GM08714 (cell line): ENCODE data around the gene MKLN1.
"Not testable (repeated sequence)": the region's sequence is repeated elsewhere in the genome, so short reads cannot be mapped to it uniquely, and the experiment has no call there.

Experiments
- H3K4me3 ChIP-seq: fragments of 200-500 bp; sonication (Bioruptor generic); 2 replicates; pipeline ENCODE4 v1.5.1; 2014; ENCODE audit warnings: mild to moderate bottlenecking, low read length, inconsistent platforms
- ZNF274 ChIP-seq: IDR thresholded peaks from 2 replicates; pipeline ENCODE4 v1.6.1; 2012; ENCODE audit warnings: mild to moderate bottlenecking, low read depth, low read length

Gene MKLN1

DNA sequence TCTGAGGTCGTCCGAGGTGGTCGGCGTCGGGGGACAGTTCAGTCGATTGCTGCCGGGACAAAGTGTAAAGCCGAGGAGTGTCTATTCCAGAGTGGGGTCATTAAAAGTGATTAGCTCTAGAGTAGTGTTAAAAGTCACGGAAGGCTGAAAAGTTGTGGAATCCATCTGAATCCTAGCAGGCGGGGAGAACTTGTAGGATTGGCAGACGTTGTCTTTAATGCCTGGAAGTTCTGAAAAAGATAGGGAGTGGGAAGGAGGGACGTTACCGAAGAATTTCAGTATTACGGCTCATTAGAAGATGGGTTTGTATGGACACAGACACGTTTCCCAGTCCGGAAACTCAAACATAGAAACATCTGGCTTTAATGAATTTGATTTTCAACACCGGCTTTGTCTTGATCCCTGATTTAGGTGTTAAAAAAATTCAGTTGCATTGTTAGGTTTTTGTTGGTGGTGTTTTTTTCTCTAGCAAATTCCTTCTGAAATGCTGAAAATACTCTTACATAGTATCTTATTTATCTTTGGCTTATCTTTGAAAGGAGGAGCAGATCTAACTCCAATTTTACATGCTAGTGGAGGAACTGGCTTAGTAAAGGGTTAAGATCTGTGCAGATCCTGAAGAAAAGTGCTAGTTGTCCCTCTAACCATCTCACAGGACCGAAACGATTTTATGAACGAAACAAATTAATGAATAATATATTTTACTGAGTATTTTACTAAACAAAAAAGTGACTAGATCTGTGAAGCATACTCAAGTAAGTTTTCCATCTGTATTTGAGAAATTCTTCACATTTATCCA lies 900 bp downstream of the MKLN1 start:
- TF ChIP-seq ZNF274: no peak
- H3K4me3 ChIP-seq: peak overlapping the region; percentile 95

DNA sequence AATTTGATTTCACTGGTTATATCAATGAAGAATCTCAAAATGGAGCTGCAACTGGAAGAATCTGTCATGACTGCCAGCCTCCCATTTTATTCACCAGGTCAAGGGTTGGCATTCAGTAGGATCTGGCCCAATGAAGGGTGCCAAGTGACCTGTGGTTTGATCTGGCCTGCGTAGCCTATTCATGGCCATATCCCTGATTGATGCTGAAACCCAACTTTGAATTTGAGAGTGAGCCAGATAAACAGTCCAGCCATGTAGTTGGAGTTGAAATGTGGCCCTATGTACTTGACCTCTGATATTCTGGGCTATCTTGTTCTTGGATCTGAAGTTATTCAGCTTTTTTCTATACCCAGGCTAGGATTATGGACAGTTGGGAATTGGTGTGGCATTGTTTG lies 1.5 kb downstream of the MKLN1 start:
- peak overlapping the region; percentile 95 for H3K4me3 ChIP-seq
- TF ChIP-seq ZNF274: no peak

- no peak overlapping the region for H3K4me3 ChIP-seq
- no peak for TF ChIP-seq ZNF274
These were observed 2.6 kb downstream of the MKLN1 start for GRCh38 chr7:131330299-131330698.

DNA sequence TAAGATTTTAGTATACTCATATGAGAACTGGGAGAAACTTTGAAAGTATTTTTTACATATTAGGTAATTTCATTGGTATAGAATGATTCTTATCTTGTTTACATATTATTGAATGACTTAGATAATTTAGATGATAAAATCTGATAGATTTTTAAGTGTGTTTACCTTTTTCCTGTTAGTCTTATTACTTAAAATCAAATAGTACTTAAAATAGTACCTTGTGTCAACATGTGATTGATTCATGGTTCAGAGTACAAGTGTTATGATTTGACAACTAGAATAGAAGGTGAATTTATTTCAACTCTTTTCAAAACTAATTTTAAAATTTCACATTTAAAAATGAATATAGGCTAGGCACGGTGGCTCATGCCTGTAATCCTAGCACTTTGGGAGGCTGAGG lies 4.1 kb downstream of the MKLN1 start:
- no peak for TF ChIP-seq ZNF274
- H3K4me3 ChIP-seq: no peak overlapping the region

- not testable (repeated sequence) for H3K4me3 ChIP-seq
These were observed 5.1 kb downstream of the MKLN1 start for GRCh38 chr7:131332729-131333128.

- no peak overlapping the region for H3K4me3 ChIP-seq
- TF ChIP-seq ZNF274: no peak
These were observed 8.1 kb downstream of the MKLN1 start for GRCh38 chr7:131335639-131336381.

DNA sequence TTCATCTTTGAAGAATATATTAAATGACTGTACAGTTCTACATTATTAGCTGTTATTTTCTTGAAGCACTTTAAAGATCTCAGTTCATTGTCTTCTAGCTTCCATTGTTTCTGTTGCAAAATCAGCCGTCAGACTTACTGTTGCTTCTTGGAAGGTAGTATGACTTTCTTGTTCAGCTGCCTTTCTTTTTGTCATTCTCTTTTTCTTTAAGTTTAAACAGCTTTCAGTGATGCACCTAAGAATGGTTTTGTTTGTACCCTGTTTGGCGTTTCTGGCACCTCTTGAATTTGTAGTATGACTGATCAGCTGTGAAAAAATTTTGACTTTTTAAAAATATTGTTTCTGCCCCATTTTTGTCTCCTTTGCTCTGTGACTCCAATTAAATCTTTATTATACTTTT lies 9.3 kb downstream of the MKLN1 start:
- no peak for TF ChIP-seq ZNF274
- no peak overlapping the region for H3K4me3 ChIP-seq

DNA sequence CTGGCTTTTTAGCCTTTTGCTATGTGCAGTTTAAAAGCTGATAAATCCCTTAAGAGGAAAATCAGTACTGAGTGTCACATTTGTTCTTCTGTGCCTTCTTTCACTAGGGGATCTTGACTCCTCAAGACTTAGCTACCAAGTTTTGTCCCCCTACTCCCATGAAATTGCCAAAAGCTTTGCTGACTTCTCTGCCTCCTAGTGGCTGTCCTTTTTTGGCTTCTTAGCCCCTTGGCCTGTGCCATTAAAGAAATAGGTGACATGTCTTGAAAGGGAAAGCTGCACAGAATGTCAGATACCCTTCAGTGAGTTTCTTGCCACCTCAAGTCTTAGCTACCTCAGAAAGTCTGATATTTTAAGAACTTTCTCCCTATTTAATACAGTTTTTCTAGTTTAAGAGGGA lies 10.5 kb downstream of the MKLN1 start:
- H3K4me3 ChIP-seq: no peak overlapping the region
- TF ChIP-seq ZNF274: no peak

DNA sequence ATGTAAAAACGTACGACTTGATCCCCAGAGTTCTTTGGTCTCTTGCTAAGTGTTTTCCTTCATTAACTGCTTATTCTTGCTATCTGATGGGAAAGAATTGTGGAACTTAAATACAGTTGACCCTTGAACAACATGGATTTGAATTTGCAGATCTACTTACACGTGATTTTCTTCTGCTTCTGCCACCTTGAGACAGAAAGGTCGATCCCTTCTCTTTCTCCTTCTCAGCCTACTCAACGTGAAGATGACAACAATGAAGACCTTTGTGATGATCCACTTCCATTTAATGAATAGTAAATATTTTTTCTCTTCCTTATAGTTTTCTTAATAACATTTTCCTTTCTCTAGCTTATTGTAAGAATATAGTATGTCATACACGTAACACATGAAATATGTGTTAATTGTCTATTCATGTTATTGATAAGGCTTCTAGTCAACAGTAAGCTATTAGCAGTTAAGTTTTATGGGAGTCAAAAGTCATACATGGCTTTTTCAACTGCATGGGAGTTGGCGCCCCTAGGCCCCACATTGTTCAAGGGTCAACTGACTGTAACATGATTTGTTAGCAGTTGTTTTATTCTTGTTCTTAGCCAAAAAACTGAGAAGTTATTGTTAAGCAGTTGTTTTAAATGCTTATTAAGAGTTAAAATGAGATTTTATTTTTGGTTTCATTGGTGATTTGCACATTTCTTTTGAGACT lies 11.2 kb downstream of the MKLN1 start:
- no peak for TF ChIP-seq ZNF274

GRCh38 chr7:131341690-131342089 lies 14.0 kb downstream of the MKLN1 start:
- H3K4me3 ChIP-seq: no peak overlapping the region
- TF ChIP-seq ZNF274: no peak

More for the DNA sequence above, 11.2 kb downstream of the MKLN1 start:
- no peak overlapping the region for H3K4me3 ChIP-seq

DNA sequence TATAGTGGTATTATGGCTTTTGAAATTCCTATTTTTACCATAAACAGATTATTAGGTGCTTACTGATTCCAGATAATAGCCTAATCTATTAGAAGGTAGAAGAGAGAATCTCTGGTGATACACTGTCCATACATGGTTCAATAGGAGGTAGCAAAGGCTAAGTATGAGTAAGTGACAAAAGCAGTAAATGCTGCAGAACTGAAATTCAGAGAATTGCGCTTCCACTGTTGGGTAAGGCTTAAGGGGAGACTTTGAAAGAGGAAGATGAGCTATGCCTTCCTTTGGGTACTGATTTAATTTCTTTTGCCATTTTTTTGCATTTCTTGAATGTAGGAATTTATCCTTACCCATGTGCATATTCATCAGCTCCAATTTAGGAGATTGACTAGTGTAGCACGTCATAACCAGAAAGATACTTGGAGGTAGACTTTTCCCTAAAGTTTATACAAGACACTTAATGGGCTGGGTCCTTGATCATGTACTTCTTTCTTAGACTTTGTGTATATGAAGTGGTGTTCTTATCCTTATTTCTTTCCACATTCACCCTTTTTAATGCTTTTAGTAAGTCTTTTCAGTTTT lies 15.3 kb downstream of the MKLN1 start:
- TF ChIP-seq ZNF274: no peak
- no peak overlapping the region for H3K4me3 ChIP-seq

- H3K4me3 ChIP-seq: no peak overlapping the region
These were observed 19.4 kb downstream of the MKLN1 start for GRCh38 chr7:131346885-131347592.

GRCh38 chr7:131352032-131352431 lies 24.4 kb downstream of the MKLN1 start:
- TF ChIP-seq ZNF274: no peak
- H3K4me3 ChIP-seq: no peak overlapping the region

More at GRCh38 chr7:131346885-131347592, 19.4 kb downstream of the MKLN1 start:
- TF ChIP-seq ZNF274: no peak

- no peak for TF ChIP-seq ZNF274
- H3K4me3 ChIP-seq: no peak overlapping the region
These were observed 26.7 kb downstream of the MKLN1 start for GRCh38 chr7:131354390-131354789.
